ENCODE data around the gene NTMT1.

NTMT1 gene

GRCh38 chr9:129682381-129682780 is 56.4 kb downstream of the NTMT1 start:
- no peak for DNase-seq

- DNase-seq = no peak
These were observed 59.4 kb downstream of the NTMT1 start for GRCh38 chr9:129685220-129685932.
